KOPT-K1 (cell line): ENCODE measurements around the gene NOL8.

ENCODE experiments used
- H3K27ac ChIP-seq: fragments of 200-600 bp; sonication (generic); 2 replicates; pipeline ENCODE4 v1.5.1; 2016; ENCODE audit warnings: antibody characterized with exemption, mild to moderate bottlenecking, low read depth, low read length; ENCODE audit not compliant: poor library complexity, severe bottlenecking
- H3K36me3 ChIP-seq: fragments of 200-600 bp; sonication (generic); 2 replicates; pipeline ENCODE4 v1.5.1; 2017; ENCODE audit warnings: antibody characterized with exemption, mild to moderate bottlenecking, low read length, moderate library complexity; ENCODE audit not compliant: insufficient read depth
- H3K9me3 ChIP-seq: fragments of 200-600 bp; sonication (generic); 2 replicates; pipeline ENCODE4 v1.5.1; 2017; ENCODE audit warnings: antibody characterized with exemption, low read length, mild to moderate bottlenecking; ENCODE audit not compliant: insufficient read depth, poor library complexity, severe bottlenecking

The NOL8 gene

GRCh38 chr9:92293452-92294296 lies 31.5 kb downstream of the NOL8 start, which contains the start of gene IARS1:
TSS of gene IARS1 (minus strand) at chr9:92293697. CDS start at chr9:92289419, 4,278 bp downstream.
- H3K36me3 ChIP-seq, result peaks cover 54% of the 10 kb centered on the region
- H3K27ac ChIP-seq, result peak within 1 kb of the TSS; percentile 80
- H3K9me3 ChIP-seq, result no peaks in the 10 kb centered on the region

DNA sequence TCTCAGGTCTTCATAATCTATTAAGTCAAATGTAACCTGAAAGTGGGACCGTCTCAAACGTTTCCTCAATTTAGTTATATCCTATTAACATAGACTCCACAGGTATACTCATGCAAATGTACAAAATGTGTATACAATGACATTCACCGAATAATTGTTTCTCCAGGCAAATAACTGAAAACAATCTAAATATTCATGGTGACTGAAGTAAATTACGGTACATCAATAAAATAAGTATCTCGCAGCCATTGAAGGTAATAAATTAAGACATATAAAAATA lies 32.1 kb downstream of the NOL8 start:
- Histone ChIP-seq H3K9me3 (no peaks in the 10 kb centered on the region), H3K36me3 (peaks cover 54% of the 10 kb centered on the region), H3K27ac (peak overlapping the region; percentile 80)

- peaks cover 54% of the 10 kb centered on the region for H3K36me3 ChIP-seq
- H3K9me3 ChIP-seq, result no peaks in the 10 kb centered on the region
- peak overlapping the region; percentile 80 for H3K27ac ChIP-seq
Measured at GRCh38 chr9:92292338-92293074, 32.6 kb downstream of the NOL8 start.

GRCh38 chr9:92291577-92291976 lies 33.6 kb downstream of the NOL8 start:
- Histone ChIP-seq H3K36me3 (peaks cover 54% of the 10 kb centered on the region), H3K27ac (no peak overlapping the region)

GRCh38 chr9:92290785-92291429 lies 34.2 kb downstream of the NOL8 start:
- Histone ChIP-seq H3K27ac (no peak overlapping the region), H3K36me3 (peaks cover 61% of the 10 kb centered on the region), H3K9me3 (no peaks in the 10 kb centered on the region)

More at GRCh38 chr9:92291577-92291976, 33.6 kb downstream of the NOL8 start:
- H3K9me3 ChIP-seq, result no peaks in the 10 kb centered on the region

- Histone ChIP-seq H3K9me3 (no peaks in the 10 kb centered on the region), H3K36me3 (peaks cover 71% of the 10 kb centered on the region), H3K27ac (no peak overlapping the region)
Measured at GRCh38 chr9:92289708-92290390, 35.3 kb downstream of the NOL8 start.

DNA sequence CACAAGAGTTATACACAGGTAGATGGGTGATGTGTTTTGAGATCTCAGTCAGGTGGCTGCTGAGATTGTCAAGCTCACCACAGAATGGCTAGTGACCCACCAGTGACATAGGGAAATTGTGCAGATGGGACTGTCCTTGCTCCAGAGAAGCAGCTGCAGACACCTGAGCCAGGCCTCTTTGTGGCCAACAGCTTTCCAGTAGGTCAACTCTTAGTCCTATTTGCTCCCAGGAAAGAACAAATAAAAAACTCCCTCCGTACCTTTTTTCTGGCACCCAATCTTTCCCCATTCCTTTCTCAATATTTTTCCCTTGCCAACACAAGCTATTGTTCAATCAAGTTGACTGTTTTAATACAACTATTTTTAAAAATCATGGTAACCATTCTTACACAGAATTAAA lies 45.8 kb downstream of the NOL8 start:
- peaks cover 96% of the 10 kb centered on the region for H3K36me3 ChIP-seq
- no peaks in the 10 kb centered on the region for H3K9me3 ChIP-seq

DNA sequence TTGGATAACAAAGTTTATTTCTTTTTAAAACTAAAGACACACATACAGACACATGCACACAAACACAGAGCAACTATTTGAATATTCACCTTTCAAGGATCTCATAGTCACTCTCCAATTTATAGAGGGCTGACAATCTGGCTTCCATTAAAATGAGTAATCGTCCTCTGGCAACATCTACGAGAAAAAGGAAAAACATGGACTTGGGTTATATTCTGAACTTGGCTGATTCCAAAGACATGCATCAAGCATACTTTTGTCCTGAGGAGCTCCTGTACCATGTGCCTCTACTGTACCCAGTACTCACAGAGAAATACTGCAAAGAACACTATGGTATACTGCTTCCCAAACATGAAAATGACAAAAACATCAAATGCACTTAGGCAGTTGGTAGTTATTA lies 47.0 kb downstream of the NOL8 start:
- Histone ChIP-seq H3K36me3 (peaks cover 98% of the 10 kb centered on the region), H3K9me3 (no peaks in the 10 kb centered on the region), H3K27ac (no peak overlapping the region)

More for the DNA sequence above, 45.8 kb downstream of the NOL8 start:
- H3K27ac ChIP-seq, result no peak overlapping the region

GRCh38 chr9:92276331-92277032 lies 48.7 kb downstream of the NOL8 start:
- no peaks in the 10 kb centered on the region for H3K9me3 ChIP-seq
- H3K27ac ChIP-seq, result peak overlapping the region; percentile 30
- H3K36me3 ChIP-seq, result peaks cover 100% of the 10 kb centered on the region

- Histone ChIP-seq H3K36me3 (peaks cover 100% of the 10 kb centered on the region), H3K9me3 (no peaks in the 10 kb centered on the region), H3K27ac (no peak overlapping the region)
Measured at GRCh38 chr9:92275541-92275940, 49.6 kb downstream of the NOL8 start.

DNA sequence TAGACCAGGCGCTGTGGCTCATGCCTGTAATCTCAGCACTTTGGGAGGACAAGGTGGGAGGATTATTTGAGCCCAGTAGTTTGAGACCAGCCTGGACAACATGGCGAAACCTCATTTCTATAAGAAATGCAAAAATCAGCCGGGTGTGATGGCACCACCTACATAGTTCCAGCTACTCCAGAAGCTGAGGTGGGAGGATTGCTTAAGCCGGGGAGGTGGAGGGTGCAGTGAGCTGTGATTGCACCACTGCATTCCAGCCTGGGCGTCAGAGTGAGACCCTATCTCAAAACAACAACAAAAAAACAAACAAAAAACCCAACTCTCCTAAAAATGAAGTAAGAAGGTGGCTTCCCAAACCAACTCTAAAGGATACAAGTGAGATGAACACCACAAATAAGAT lies 54.6 kb downstream of the NOL8 start:
- H3K9me3 ChIP-seq, result no peaks in the 10 kb centered on the region
- no peak overlapping the region for H3K27ac ChIP-seq
- H3K36me3 ChIP-seq, result peaks cover 100% of the 10 kb centered on the region

DNA sequence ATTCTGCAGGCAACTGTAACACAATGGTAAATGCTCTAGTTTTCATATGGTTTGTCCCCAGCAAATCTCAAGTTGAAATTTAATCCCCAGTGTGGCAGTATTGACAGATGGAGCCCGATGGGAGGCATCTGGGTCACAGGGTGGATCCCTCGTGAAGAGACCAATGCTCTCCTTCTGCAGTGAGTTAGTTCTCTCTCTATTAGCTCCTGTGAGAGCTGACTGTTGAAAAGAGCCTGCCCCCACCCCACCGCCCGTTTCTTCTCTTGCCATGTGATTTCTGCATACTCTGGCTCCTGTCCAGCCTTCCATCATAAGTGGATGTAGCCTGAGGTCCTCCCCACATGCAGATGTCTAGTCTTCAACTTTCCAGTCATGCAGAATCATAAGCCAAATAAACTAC lies 58.7 kb downstream of the NOL8 start:
- Histone ChIP-seq H3K36me3 (peaks cover 100% of the 10 kb centered on the region), H3K9me3 (no peaks in the 10 kb centered on the region), H3K27ac (no peak overlapping the region)

GRCh38 chr9:92265154-92265553 lies 60.0 kb downstream of the NOL8 start:
- H3K9me3 ChIP-seq, result no peaks in the 10 kb centered on the region
- peaks cover 100% of the 10 kb centered on the region for H3K36me3 ChIP-seq
- H3K27ac ChIP-seq, result no peak overlapping the region

DNA sequence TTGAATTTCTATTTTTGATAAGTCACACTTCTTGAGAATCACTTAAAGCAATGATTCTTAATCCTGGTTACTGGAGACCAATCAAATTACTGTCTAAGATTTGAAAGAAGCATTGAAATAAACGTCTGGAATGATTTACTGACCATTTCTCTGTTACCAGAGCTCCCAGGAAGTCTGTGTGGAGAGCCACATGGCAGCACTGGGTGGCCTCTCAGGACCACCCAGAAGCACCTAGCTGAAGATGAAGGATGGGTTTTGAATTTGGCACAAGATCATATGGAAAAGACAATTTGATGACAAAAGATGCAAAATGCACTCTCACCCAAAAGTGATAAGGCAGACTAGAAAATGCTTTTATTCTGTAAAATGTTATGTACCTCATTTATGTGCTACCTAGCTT lies 62.0 kb downstream of the NOL8 start:
- Histone ChIP-seq H3K27ac (no peak overlapping the region), H3K36me3 (peaks cover 100% of the 10 kb centered on the region), H3K9me3 (no peaks in the 10 kb centered on the region)
